Neural cell (in vitro differentiated cells): ENCODE data around the gene SVEP1. TPM values are rescaled to one million over a fixed set of nuclear protein-coding genes. Genes with fewer than 3 reads are reported as not detected.

Experiments
- H2AFZ ChIP-seq: fragments of 200-600, 300-800 bp; sonication (generic), shearing (Covaris generic); 2 replicates; pipeline ENCODE4 v1.6.0; 2014; ENCODE audit warnings: low read depth, mild to moderate bottlenecking, antibody characterized with exemption, low read length, moderate library complexity
- H3F3A ChIP-seq: fragments of 200-600 bp; shearing (Covaris generic); 2 replicates; pipeline ENCODE4 v1.6.1; 2016; ENCODE audit warnings: mild to moderate bottlenecking, moderate library complexity, mixed read lengths, antibody characterized with exemption, low read length; ENCODE audit not compliant: insufficient read depth, poor library complexity, severe bottlenecking
- H3K27ac ChIP-seq: fragments of 200-600, 300-800 bp; sonication (generic), shearing (Covaris generic); 2 replicates; pipeline ENCODE4 v1.5.1; 2014; ENCODE audit warnings: mild to moderate bottlenecking, low read length, moderate library complexity
- H3K27me3 ChIP-seq: fragments of 300-800, 200-600 bp; sonication (generic), shearing (Covaris generic); 2 replicates; pipeline ENCODE4 v1.6.0; 2014; ENCODE audit warnings: mild to moderate bottlenecking, low read depth, low read length, moderate library complexity; ENCODE audit not compliant: insufficient read depth
- H3K36me3 ChIP-seq: fragments of 300-800, 200-600 bp; sonication (generic), shearing (Covaris generic); 2 replicates; pipeline ENCODE4 v1.5.1; 2014; ENCODE audit warnings: mild to moderate bottlenecking, antibody characterized with exemption, low read length, moderate library complexity; ENCODE audit not compliant: insufficient read depth
- H3K4me2 ChIP-seq: fragments of 300-800, 200-600 bp; sonication (generic), shearing (Covaris generic); 2 replicates; pipeline ENCODE4 v1.6.0; 2014; ENCODE audit warnings: mild to moderate bottlenecking, low read length
- H3K4me3 ChIP-seq: fragments of 300-800, 200-600 bp; sonication (generic), shearing (Covaris generic); 2 replicates; pipeline ENCODE4 v1.5.1; 2014; ENCODE audit warnings: mild to moderate bottlenecking, low read length, moderate library complexity
- H3K79me2 ChIP-seq: fragments of 200-600 bp; shearing (Covaris generic); replicated peaks from 2 replicates; pipeline ENCODE4 v1.6.0; 2014; ENCODE audit warnings: mild to moderate bottlenecking, low read length, moderate library complexity; ENCODE audit not compliant: insufficient read depth
- H3K9ac ChIP-seq: fragments of 300-800, 200-600 bp; sonication (generic), shearing (Covaris generic); 2 replicates; pipeline ENCODE4 v1.6.1; 2016; ENCODE audit warnings: mild to moderate bottlenecking, low read length, mixed read lengths
- H3K9me2 ChIP-seq: fragments of 200-600 bp; shearing (Covaris generic); 2 replicates; pipeline ENCODE4 v1.6.1; 2016; ENCODE audit warnings: mild to moderate bottlenecking, low read length, mixed read lengths; ENCODE audit not compliant: insufficient read depth
- H3K9me3 ChIP-seq: fragments of 200-600, 300-800 bp; sonication (generic), shearing (Covaris generic); 2 replicates; pipeline ENCODE4 v1.6.1; 2016; ENCODE audit warnings: mild to moderate bottlenecking, mixed run types, low read length, moderate library complexity, mixed read lengths
- H4K20me1 ChIP-seq: fragments of 200-600 bp; shearing (Covaris generic); 2 replicates; pipeline ENCODE4 v1.6.1; 2016; ENCODE audit warnings: mild to moderate bottlenecking, mixed run types; ENCODE audit not compliant: insufficient read depth
- CTCF ChIP-seq: fragments of 450-650 bp; IDR thresholded peaks from 2 replicates; pipeline ENCODE4 v1.5.1; 2014; ENCODE audit warnings: antibody characterized with exemption, mild to moderate bottlenecking, moderate library complexity; ENCODE audit not compliant: poor library complexity, severe bottlenecking
- EP300 ChIP-seq: fragments of 450-650 bp; conservative IDR thresholded peaks from 2 replicates; pipeline ENCODE4 v1.6.1; 2014; ENCODE audit warnings: antibody characterized with exemption, mild to moderate bottlenecking, moderate library complexity; ENCODE audit not compliant: poor library complexity, severe bottlenecking
- EZH2 ChIP-seq: fragments of 200-600, 300-800 bp; shearing (Covaris generic), sonication (generic); IDR thresholded peaks from 2 replicates; pipeline ENCODE4 v1.6.1; 2014; ENCODE audit warnings: antibody characterized with exemption, low read length, borderline replicate concordance, mild to moderate bottlenecking; ENCODE audit not compliant: insufficient read depth, poor library complexity, severe bottlenecking
- MXI1 ChIP-seq: fragments of 450-650 bp; conservative IDR thresholded peaks from 2 replicates; pipeline ENCODE4 v1.6.1; 2014; ENCODE audit warnings: antibody characterized with exemption, mild to moderate bottlenecking; ENCODE audit not compliant: poor library complexity, severe bottlenecking
- POLR2AphosphoS5 ChIP-seq: IDR thresholded peaks from 2 replicates; pipeline ENCODE4 v1.6.1; 2012
- RAD21 ChIP-seq: fragments of 450-650 bp; conservative IDR thresholded peaks from 2 replicates; pipeline ENCODE4 v1.6.1; 2014; ENCODE audit warnings: antibody characterized with exemption, mild to moderate bottlenecking, moderate library complexity
- REST ChIP-seq: IDR thresholded peaks from 2 replicates; pipeline ENCODE4 v1.6.1; 2012; ENCODE audit warnings: borderline replicate concordance
- SMC3 ChIP-seq: fragments of 450-650 bp; conservative IDR thresholded peaks from 2 replicates; pipeline ENCODE4 v1.6.1; 2014; ENCODE audit warnings: antibody characterized with exemption, mild to moderate bottlenecking, moderate library complexity; ENCODE audit not compliant: poor library complexity
- TAF1 ChIP-seq: IDR thresholded peaks from 2 replicates; pipeline ENCODE4 v1.6.1; 2012; ENCODE audit warnings: low read depth
- polyA plus RNA-seq: library from polyadenylated mRNA; depleted of rRNA; stranded (reverse); fragments of >200 nt; gene quantifications from 2 replicates; pipeline ENCODE4 v1.2.3, GENCODE V29; 2014

SVEP1 gene
- polyA plus RNA-seq, 1 donor from 2014 or later, result 0.10 TPM

- Histone ChIP-seq H3K4me3 (no peak overlapping the region), H3K27me3 (no peaks in the 10 kb centered on the region), H3K9me2 (no peaks in the 10 kb centered on the region), H3K79me2 (no peaks in the 10 kb centered on the region), H3K27ac (no peak overlapping the region), H3K36me3 (no peaks in the 10 kb centered on the region), H2AFZ (no peak overlapping the region), H3K4me2 (no peak overlapping the region), H3K9me3 (no peaks in the 10 kb centered on the region), H3K9ac (no peak overlapping the region), H3F3A (no peaks in the 10 kb centered on the region), H4K20me1 (no peaks in the 10 kb centered on the region)
- TF ChIP-seq POLR2AphosphoS5, result no peak
- TF ChIP-seq CTCF, result no peak
- no peak for TF ChIP-seq MXI1
- no peak for TF ChIP-seq REST
- TF ChIP-seq EZH2, result no peak
- no peak for TF ChIP-seq EP300
- no peak for TF ChIP-seq SMC3
- no peak for TF ChIP-seq RAD21
- no peak for TF ChIP-seq TAF1
These were observed 132.1 kb downstream of the SVEP1 start for GRCh38 chr9:110447476-110447875.

GRCh38 chr9:110446171-110446570 is 133.4 kb downstream of the SVEP1 start:
- no peaks in the 10 kb centered on the region for H3F3A ChIP-seq
- no peak overlapping the region for H3K4me3 ChIP-seq
- no peaks in the 10 kb centered on the region for H3K9me3 ChIP-seq
- no peaks in the 10 kb centered on the region for H3K27me3 ChIP-seq
- H4K20me1 ChIP-seq, result no peaks in the 10 kb centered on the region
- H3K9ac ChIP-seq, result no peak overlapping the region
- H3K27ac ChIP-seq, result no peak overlapping the region
- no peak overlapping the region for H2AFZ ChIP-seq
- no peaks in the 10 kb centered on the region for H3K36me3 ChIP-seq
- no peak overlapping the region for H3K4me2 ChIP-seq
- H3K79me2 ChIP-seq, result no peaks in the 10 kb centered on the region
- TF ChIP-seq SMC3, result no peak
- TF ChIP-seq RAD21, result no peak
- no peak for TF ChIP-seq TAF1
- TF ChIP-seq MXI1, result no peak
- TF ChIP-seq REST, result no peak
- TF ChIP-seq POLR2AphosphoS5, result no peak
- no peaks in the 10 kb centered on the region for H3K9me2 ChIP-seq
